ENCODE data around the gene TRPV5.

The TRPV5 gene

DNA sequence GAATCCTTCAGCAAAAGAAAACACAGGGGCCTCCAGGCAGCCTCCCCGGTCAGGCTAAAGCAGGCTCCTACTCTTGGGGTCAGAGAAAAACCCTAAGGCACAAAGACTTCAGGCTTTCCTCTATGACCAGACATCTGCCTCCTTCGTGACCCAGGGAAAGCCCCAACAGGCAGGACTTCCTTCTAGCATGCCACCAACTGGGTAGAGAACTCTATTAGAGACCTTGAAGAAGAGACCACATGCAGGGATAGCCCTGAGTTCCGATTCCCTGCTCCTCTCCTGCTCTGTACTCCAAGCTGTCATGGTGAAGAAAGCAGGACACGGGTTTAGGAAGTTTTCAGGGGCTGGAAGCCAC, 49.3 kb downstream of the TRPV5 start:
- no peak for DNase-seq

- no peak for DNase-seq
Observed at GRCh38 chr7:142883571-142884285, 49.8 kb downstream of the TRPV5 start.

DNA sequence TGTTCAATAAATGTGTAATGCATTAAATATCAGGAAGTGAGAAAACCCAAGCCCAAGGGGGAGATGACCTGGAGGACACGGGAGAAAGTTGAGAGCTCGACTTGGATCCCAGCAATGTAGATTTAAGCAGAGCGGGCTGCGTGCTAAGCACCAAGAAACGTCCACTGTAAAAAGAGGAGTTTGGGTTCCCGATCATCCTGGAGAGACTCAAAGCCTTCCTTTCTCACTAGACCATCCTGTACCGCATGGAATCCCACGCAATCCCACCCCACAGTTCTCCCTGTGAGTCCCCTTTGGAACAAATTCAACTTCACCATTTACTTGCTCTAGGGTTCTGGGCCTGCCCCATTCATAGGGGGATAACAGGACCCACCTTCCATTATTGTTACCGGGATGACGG, 50.4 kb downstream of the TRPV5 start:
- DNase-seq, result no peak

DNA sequence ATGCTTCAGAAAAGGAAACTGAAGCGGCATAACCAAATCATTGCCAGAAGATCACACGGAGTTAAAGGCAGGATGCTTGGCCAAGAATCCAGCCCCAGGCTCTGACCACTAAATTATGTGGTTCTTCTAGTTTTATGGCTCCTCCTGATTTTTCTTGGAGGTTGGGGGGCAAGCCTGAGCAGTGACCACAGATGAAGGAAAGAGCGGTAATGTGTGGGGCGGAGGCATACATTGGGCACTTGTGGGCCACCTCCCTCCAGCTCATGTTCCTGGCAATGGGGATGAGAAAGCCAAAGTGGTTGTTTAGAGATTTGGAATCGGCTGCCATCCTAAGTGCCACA, 51.2 kb downstream of the TRPV5 start:
- DNase-seq, result no peak

- no peak for DNase-seq
Observed at GRCh38 chr7:142881586-142882337, 51.8 kb downstream of the TRPV5 start.

- DNase-seq, result no peak
Observed at GRCh38 chr7:142880876-142881505, 52.6 kb downstream of the TRPV5 start.

- DNase-seq, result no peak
Observed at GRCh38 chr7:142879060-142879459, 54.5 kb downstream of the TRPV5 start.

- no peak for DNase-seq
Observed at GRCh38 chr7:142878315-142878714, 55.2 kb downstream of the TRPV5 start.

DNA sequence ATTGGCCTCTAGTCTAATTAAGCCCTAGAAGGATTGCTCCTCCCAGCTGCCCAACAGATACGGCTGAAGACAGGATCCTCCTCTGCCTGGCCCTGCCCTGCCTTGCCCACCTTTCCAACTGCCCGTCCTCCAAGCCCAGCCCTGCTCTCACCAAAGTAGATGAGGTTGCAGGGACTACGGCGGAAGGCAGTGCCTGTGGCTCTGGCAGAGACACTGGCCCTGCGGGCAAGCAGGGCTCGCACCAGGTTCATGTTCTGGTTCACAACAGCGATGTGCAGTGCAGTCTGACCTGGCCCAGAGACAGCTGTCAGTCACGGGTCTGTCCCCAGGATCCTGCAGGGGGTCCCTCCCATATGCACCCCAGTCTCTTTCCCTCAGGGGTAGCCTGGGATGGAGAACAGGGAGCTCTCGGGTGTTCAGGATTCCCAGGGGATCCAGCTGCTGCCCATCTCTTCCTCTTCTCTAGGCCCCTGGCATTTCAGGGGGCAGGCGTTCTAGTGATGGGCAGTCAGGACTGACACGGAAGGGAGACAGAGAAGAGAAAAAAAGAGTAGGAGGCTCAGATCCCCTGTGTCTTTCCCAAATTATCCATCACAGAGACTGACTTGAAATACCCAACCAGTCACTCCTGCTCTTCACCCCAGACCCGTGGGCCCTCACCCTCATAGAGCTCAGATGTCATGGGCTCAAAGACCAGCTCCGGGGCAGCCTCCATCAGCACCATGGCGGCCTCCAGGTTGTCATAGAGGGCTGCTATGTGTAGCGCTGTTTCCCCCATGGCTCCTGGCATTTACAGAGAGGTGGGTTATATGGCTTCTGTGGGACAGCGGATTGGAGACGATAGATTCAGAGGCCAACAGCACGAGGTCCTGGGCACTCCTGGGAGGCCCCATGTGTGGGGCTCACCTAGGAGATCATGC, 56.3 kb downstream of the TRPV5 start:
- no peak for DNase-seq

DNA sequence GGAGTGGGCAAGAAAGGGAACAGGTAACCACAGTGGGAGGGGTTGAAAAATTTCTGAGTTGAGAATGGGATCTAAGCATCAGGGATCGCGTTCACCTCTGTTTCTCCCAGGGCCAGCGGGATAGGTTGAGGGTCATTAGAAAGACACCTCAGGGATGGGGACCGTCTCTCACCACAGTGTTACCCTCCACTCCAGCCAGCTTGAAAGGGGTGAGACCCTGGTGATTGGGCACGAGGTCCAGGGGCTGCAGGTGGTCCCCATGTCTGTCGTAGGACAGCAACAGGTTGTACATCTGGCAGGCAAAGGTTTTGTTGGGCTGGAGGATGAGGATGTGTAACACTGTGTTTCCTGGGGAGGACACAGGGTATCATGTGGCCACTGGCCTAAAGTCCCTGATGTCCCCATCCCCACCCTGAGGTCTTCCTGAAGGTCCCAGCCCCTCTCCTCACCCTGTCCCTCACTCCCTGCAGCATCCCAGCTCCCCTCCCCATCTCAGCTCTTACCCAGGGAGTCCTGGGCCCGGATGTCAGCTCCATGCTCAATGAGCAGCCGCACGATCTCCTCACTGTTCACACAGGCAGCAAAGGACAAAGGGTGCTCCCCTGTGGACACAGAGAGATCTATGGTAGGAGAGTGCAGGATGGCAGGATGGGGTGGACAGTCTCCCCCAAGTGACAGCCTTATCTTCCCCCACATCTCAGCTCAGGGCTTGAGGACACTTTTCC, 57.1 kb downstream of the TRPV5 start:
- DNase-seq, result no peak

DNA sequence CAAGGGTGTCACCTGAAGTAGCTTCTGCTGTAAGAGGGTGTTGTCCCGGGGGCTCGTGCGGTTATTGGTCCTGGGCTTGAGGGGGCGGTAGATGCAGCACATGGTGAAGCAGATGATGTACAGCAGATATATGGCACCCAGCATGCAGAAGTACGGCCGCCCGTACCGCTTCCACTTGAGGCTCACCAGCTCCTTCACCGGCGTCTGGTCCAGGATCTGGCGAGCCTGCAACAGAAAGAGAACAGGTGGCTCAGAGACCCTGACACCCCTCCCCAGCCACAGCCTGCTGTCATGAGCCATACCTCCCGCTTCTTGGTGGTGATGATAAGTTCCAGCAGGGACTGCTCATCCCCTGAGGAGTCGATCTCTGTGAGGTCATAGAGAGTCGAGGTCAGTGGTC, 58.1 kb downstream of the TRPV5 start:
- DNase-seq, result no peak

DNA sequence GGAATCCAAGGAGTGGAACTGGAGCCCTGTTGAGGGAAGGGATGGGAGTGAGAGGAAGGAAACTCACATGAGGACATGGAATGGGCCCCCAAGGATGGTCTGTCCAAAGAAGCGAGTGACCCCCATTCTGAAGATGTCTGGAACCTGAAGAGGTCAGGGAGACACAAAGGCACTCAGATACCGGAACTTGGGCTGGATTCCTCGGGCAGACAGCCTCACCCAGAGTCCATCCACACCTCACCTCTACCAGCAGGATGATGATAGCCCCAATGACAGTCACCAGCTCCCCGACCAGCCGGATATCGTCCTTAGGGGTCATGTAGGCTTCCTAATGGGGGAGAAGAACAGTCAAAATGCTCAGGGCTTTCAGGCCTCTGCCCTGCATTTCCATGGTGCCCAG, 58.7 kb downstream of the TRPV5 start:
- DNase-seq, result no peak

- DNase-seq, result no peak
Observed at GRCh38 chr7:142874409-142874808, 59.1 kb downstream of the TRPV5 start.

- no peak for DNase-seq
Observed at GRCh38 chr7:142873871-142874270, 59.7 kb downstream of the TRPV5 start.

DNA sequence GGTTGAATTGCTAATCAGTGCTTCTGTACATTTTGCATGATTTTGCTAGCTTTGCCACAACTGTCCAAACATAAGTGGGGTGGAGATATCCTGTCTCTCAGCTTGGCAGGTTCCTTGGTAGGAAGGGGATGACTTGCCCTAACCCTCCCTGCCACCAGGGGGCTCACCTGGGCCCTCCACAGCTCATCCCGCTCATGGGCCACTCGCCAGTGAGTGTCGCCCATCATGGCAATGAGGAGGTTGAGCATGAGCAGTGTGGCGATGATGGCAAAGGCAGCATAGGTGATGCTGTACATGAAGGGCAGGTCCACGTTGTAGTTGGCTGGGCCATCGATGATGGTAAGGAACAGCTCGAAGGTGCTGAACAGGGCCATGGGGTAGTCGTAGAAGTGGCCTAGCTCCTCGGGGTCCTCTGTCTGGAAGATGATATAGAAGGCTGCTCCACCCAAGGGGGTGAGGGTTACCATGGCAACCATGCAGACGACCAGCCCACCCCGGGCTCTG, 60.2 kb downstream of the TRPV5 start:
- DNase-seq, result no peak

- no peak for DNase-seq
Observed at GRCh38 chr7:142872106-142872675, 61.4 kb downstream of the TRPV5 start.

DNA sequence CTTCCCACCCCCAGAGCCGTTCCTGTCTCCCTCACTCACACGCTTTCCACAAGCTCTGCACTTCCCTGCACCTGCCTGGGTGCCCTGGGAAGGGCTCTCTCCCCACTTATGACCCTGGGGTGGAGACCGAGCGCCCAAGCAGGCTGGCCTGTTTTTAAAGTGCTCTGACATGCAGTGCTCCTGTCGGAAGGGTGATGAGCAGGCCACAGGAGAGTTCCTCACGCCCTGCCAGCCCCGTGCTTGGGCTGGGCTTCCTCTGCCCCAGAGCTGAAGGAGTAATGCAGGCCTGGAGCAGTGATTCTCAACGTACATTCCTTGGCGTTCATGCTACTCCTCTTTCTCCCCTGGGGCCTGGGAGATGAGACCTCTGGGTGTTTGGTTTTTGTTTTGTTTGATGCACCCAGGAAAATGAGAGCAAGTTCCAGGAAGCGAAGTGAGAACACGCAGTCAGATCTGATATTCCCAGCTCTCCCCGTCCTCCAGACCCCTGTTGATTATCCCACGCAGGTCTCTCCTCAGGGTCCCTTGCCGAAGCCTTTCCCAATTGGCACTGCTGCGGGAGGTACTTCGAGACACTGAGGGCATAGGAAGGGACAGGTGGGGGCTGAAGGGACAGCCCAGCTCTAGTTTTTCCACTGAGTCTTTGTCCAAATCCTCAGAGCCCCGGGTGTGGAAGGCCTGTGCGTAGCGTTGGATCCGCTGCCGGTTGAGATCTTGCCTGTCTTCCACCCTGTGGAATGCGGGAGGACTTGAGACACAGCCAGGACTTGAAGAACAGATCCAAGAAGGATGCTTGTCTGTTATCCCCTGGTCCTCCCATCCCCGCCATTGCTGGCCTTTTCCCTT, 62.1 kb downstream of the TRPV5 start:
- DNase-seq, result no peak

GRCh38 chr7:142870566-142871259, 62.8 kb downstream of the TRPV5 start:
- no peak for DNase-seq

- DNase-seq, result no peak
Observed at GRCh38 chr7:142870147-142870559, 63.4 kb downstream of the TRPV5 start.

- no peak for DNase-seq
Observed at GRCh38 chr7:142869434-142869833, 64.1 kb downstream of the TRPV5 start.

Data from cerebellar nuclear complex (tissue), 1 donor.